Stomach (tissue), 9 donors: ENCODE measurements around the gene AMBP. TPM values are rescaled to one million over a fixed set of nuclear protein-coding genes. Genes with fewer than 3 reads are reported as not detected.

ENCODE experiments used
- DNase-seq, 2 donors: peaks; one replicate each; pipeline versions ENCODE4 v3.0.0 to v3.0.0-alpha.2; 2013 to 2019
- H3K27ac ChIP-seq, 5 donors: fragments of 200-600 bp in 4 of 5; sonication (generic) in 4 of 5; one replicate each; pipeline ENCODE4 v1.5.1; 2013 to 2019; ENCODE audit warnings: mild to moderate bottlenecking in 1 of 5, moderate library complexity in 1 of 5
- H3K27me3 ChIP-seq, 3 donors: fragments of 200-600 bp; sonication (generic); one replicate each; pipeline ENCODE4 v1.5.1; 2017 to 2019; ENCODE audit warnings: mixed run types in 1 of 3
- H3K36me3 ChIP-seq, 4 donors: fragments of 200-600 bp; sonication (generic); 1 replicate in 3 of 4; 2 replicates in 1 of 4; pipeline ENCODE4 v1.5.1; 2016 to 2019
- H3K4me1 ChIP-seq, 4 donors: fragments of 200-600 bp; sonication (generic); one replicate each; pipeline ENCODE4 v1.5.1; 2016 to 2019
- H3K4me3 ChIP-seq, 4 donors: fragments of 200-600 bp; sonication (generic) in 3 of 4; one replicate each; pipeline ENCODE4 v1.5.1; 2016 to 2019; ENCODE audit warnings: mild to moderate bottlenecking in 1 of 4
- H3K9me3 ChIP-seq, 4 donors: fragments of 200-600 bp; sonication (generic); one replicate each; pipeline ENCODE4 v1.5.1; 2016 to 2019
- CTCF ChIP-seq, 7 experiments: fragments of 450-650 bp in 4 of 7; fragments of 200-600 bp in 3 of 7; sonication (generic) in 3 of 7; IDR thresholded peaks; one replicate each; pipeline ENCODE4 v1.5.1; 2016 to 2019; ENCODE audit warnings: antibody characterized with exemption in 7 of 7, control low read depth in 2 of 7, mild to moderate bottlenecking in 1 of 7
- EP300 ChIP-seq: sonication (generic); formaldehyde crosslinking; IDR thresholded peaks from one replicate; pipeline ENCODE4 v1.6.1; 2017; ENCODE audit warnings: antibody characterized with exemption
- POLR2A ChIP-seq, 4 donors: fragments of 450-650 bp; IDR thresholded peaks; one replicate each; pipeline ENCODE4 v1.6.1; 2016; ENCODE audit warnings: antibody characterized with exemption in 4 of 4, control low read depth in 2 of 4, mild to moderate bottlenecking in 1 of 4, moderate library complexity in 1 of 4
- POLR2AphosphoS5 ChIP-seq, 3 donors: sonication (generic); formaldehyde crosslinking; IDR thresholded peaks; one replicate each; pipeline ENCODE4 v1.6.1; 2016; ENCODE audit warnings: antibody characterized with exemption in 3 of 3
- WGBS, 5 donors: extraction: QIAGEN DNeasy Blood & Tissue Kit in 3 of 5; methylation state at CpG; one replicate each; pipeline versions ENCODE4 v1.1.5 to v1.1.7; 2013 to 2018; 5-methylcytosine and 5-hydroxymethylcytosine counted together
- intact Hi-C: fragments of 100-400 bp; cut with DNase I; formaldehyde crosslinking; loops from one replicate; pipeline ENCODE4 v1.15.1; 2023; ENCODE audit warnings: low total_unique reads
- polyA plus RNA-seq, 3 donors: library from polyadenylated mRNA; stranded (reverse); fragments of 200-250 nt; gene quantifications; one replicate each; pipeline ENCODE4 v1.2.3, GENCODE V29; 2013
- total RNA-seq, 5 donors: library from RNA; depleted of rRNA; stranded (reverse); fragments of >200 nt; gene quantifications; one replicate each; pipeline versions ENCODE4 v1.1.0 to v1.2.3, GENCODE V29; 2014 to 2016
- donor health status: healthy with polysubstance abuse.
- donor health status: Bipolar disorder and iron deficiency.
- donor health status: healthy.

Gene AMBP
- total and polyA plus RNA-seq, 8 donors = 0.89 to 3.3 (median 2.5) TPM; not detected in 2

DNA sequence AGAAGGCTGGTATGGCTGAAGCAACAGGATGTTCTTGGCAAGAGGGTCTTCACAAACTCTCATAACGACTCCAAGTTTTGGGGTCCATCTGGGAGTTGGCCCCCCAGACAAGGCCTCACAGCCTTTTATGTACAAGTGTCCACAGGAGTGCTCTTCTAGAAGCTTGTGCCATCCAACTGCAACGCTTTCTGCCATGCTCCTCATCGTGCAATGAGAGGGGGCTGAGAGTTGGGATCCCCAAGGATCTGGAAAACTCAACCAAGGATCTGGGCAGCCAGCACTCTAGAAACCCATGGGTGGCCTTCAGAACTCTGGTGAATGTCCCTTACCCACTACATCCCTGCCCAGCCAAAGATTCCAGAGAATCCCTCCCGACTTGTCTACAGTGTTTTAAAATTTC, 8.5 kb upstream of the AMBP start:
- Histone ChIP-seq H3K9me3 (no peaks in the 10 kb centered on the region), H3K27ac (no peak overlapping the region), H3K27me3 (no peaks in the 10 kb centered on the region), H3K4me3 (no peak overlapping the region), H3K36me3 (no peaks in the 10 kb centered on the region), H3K4me1 (peaks cover 13 to 16% (median 14%) of the 10 kb centered on the region in 4 donors)
- DNase-seq = no peak
- intact Hi-C loops = loop anchor here (5.0 kb wide), 1 partner anchor 201 kb away; no protein-coding TSS in a partner anchor
- TF ChIP-seq EP300 (no peak), POLR2AphosphoS5 (IDR thresholded peaks at IDR 0.05) (no peak), CTCF (IDR thresholded peaks at IDR 0.05) (no peak), POLR2A (IDR thresholded peaks at IDR 0.05) (no peak)
- WGBS, 5 donors = 84 to 96% (median 88%) methylated on average over 4 of the region's 4 CpGs

DNA sequence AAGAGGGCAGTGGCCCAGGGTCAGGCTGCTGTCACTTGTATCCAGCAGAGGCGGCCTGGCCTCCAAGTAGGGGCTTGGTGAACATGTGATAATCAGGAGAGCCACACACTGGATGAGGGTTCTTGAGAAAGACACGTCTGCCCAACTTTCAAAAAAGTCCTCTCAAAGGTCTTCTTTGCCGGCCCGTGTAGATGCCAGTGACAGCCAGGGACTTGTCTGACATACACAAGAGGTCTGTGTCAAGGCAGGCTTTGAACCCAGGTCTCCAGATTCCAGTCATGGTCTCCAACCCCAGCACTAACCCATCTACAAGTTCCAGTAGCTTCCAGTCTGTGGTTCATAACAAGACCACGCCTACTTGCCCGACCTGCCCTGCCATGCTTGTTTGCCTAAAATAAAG, 7.9 kb upstream of the AMBP start:
- no peak for DNase-seq
- Histone ChIP-seq H3K9me3 (no peaks in the 10 kb centered on the region), H3K4me1 (peaks cover 19 to 22% (median 20%) of the 10 kb centered on the region in 4 donors), H3K4me3 (no peak overlapping the region), H3K27me3 (no peaks in the 10 kb centered on the region), H3K36me3 (no peaks in the 10 kb centered on the region), H3K27ac (no peak overlapping the region)
- no peak for TF ChIP-seq CTCF (IDR thresholded peaks at IDR 0.05)
- no peak for TF ChIP-seq POLR2AphosphoS5 (IDR thresholded peaks at IDR 0.05)
- TF ChIP-seq EP300 = no peak
- TF ChIP-seq POLR2A (IDR thresholded peaks at IDR 0.05) = no peak
- 85 to 89% (median 86%) methylated on average over 6 of the region's 6 CpGs for WGBS, 5 donors
- intact Hi-C loops = loop anchor here (5.0 kb wide), 1 partner anchor 201 kb away; no protein-coding TSS in a partner anchor

DNA sequence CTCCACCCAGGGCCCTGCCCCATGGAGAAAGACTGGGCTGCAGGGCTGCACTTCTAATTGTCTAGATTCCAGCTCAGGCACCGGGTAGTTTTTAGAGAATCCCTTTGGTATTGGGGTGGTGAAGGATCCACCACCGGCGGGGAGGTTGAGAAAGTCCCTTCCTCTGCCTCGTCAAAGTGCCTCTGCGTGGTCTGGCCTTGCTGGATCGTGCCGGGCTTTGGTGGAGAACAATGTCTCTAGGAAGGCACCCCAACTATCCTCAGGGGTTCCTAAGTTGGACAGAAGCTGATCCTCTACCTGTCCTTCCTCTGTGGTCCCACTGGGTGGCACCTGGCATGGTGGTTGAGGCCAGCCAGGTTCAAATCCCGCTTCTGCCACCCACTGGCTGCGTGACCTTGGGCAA, 7.3 kb upstream of the AMBP start:
- Histone ChIP-seq H3K9me3 (no peaks in the 10 kb centered on the region), H3K36me3 (no peaks in the 10 kb centered on the region), H3K27me3 (no peaks in the 10 kb centered on the region), H3K4me3 (no peak overlapping the region), H3K4me1 (peaks cover 20 to 27% (median 25%) of the 10 kb centered on the region in 4 donors), H3K27ac (no peak overlapping the region)
- no peak for DNase-seq
- TF ChIP-seq POLR2AphosphoS5 (IDR thresholded peaks at IDR 0.05) (no peak), EP300 (no peak), CTCF (IDR thresholded peaks at IDR 0.05) (no peak), POLR2A (IDR thresholded peaks at IDR 0.05) (no peak)
- intact Hi-C loops = loop anchor here (5.0 kb wide), 1 partner anchor 202 kb away; no protein-coding TSS in a partner anchor
- 91 to 96% (median 95%) methylated on average over 7 to 9 of the region's 9 CpGs for WGBS, 5 donors

GRCh38 chr9:114084282-114085073, 6.4 kb upstream of the AMBP start:
- 67 to 83% (median 79%) methylated on average over 11 of the region's 11 CpGs for WGBS, 5 donors
- Histone ChIP-seq H3K36me3 (no peaks in the 10 kb centered on the region), H3K9me3 (no peaks in the 10 kb centered on the region), H3K27ac (no peak overlapping the region), H3K4me1 (peaks cover 20 to 36% (median 32%) of the 10 kb centered on the region in 4 donors), H3K4me3 (no peak overlapping the region), H3K27me3 (no peaks in the 10 kb centered on the region)
- peak in 1 of 2 donors; percentile 43 for DNase-seq
- intact Hi-C loops = loop anchor here (5.0 kb wide), 1 partner anchor 203 kb away; no protein-coding TSS in a partner anchor
- TF ChIP-seq POLR2A (IDR thresholded peaks at IDR 0.05) (no peak), EP300 (no peak), POLR2AphosphoS5 (IDR thresholded peaks at IDR 0.05) (no peak), CTCF (IDR thresholded peaks at IDR 0.05) (no peak)
